GM23248 (cell line): ENCODE data around the gene C1orf52. TPM values are rescaled to one million over a fixed set of nuclear protein-coding genes. Genes with fewer than 3 reads are reported as not detected.

ENCODE experiments used
- DNase-seq: peaks from one replicate; pipeline ENCODE4 v3.0.0-alpha.2; 2015
- H2AFZ ChIP-seq: fragments of 200-600 bp; sonication (generic); 2 replicates; pipeline ENCODE4 v1.6.1; 2016; ENCODE audit warnings: antibody characterized with exemption
- H3F3A ChIP-seq: fragments of 200-600 bp; sonication (generic); 2 replicates; pipeline ENCODE4 v1.6.1; 2016; ENCODE audit warnings: mild to moderate bottlenecking, antibody characterized with exemption, mixed run types; ENCODE audit not compliant: insufficient read depth
- H3K27ac ChIP-seq: fragments of 200-600 bp; sonication (generic); 2 replicates; pipeline ENCODE4 v1.5.1; 2016; ENCODE audit warnings: mild to moderate bottlenecking
- H3K27me3 ChIP-seq: fragments of 200-600 bp; sonication (generic); replicated peaks from 2 replicates; pipeline ENCODE4 v1.6.1; 2016; ENCODE audit warnings: mild to moderate bottlenecking; ENCODE audit not compliant: insufficient read depth
- H3K36me3 ChIP-seq: fragments of 200-600 bp; sonication (generic); 2 replicates; pipeline ENCODE4 v1.6.1; 2016; ENCODE audit warnings: low read depth, mild to moderate bottlenecking
- H3K4me1 ChIP-seq: fragments of 200-600 bp; sonication (generic); 2 replicates; pipeline ENCODE4 v1.6.1; 2016; ENCODE audit warnings: mild to moderate bottlenecking; ENCODE audit not compliant: insufficient read depth
- H3K4me2 ChIP-seq: fragments of 200-600 bp; sonication (generic); one replicate; pipeline ENCODE4 v1.6.1; 2016; ENCODE audit warnings: mild to moderate bottlenecking; ENCODE audit not compliant: unreplicated experiment
- H3K4me3 ChIP-seq: fragments of 200-600 bp; sonication (generic); 2 replicates; pipeline ENCODE4 v1.5.1; 2016; ENCODE audit warnings: mild to moderate bottlenecking
- H3K79me2 ChIP-seq: fragments of 200-600 bp; sonication (generic); 2 replicates; pipeline ENCODE4 v1.6.1; 2016; ENCODE audit warnings: mild to moderate bottlenecking; ENCODE audit not compliant: insufficient read depth
- H3K9ac ChIP-seq: fragments of 200-600 bp; sonication (generic); 2 replicates; pipeline ENCODE4 v1.6.1; 2016; ENCODE audit warnings: mild to moderate bottlenecking
- H3K9me2 ChIP-seq: fragments of 200-600 bp; sonication (generic); 2 replicates; pipeline ENCODE4 v1.6.1; 2016; ENCODE audit warnings: mixed run types, mild to moderate bottlenecking, moderate library complexity; ENCODE audit not compliant: insufficient read depth
- H3K9me3 ChIP-seq: fragments of 200-600 bp; sonication (generic); one replicate; pipeline ENCODE4 v1.6.1; 2017; ENCODE audit warnings: low read depth
- H4K20me1 ChIP-seq: fragments of 200-600 bp; sonication (generic); 2 replicates; pipeline ENCODE4 v1.6.0; 2016; ENCODE audit not compliant: insufficient read depth
- EZH2 ChIP-seq: fragments of 200-600 bp; sonication (generic); IDR thresholded peaks from 2 replicates; pipeline ENCODE4 v1.6.1; 2018; ENCODE audit warnings: antibody characterized with exemption, mild to moderate bottlenecking; ENCODE audit not compliant: insufficient read depth, poor library complexity, severe bottlenecking
- EZH2phosphoT487 ChIP-seq: fragments of 200-600 bp; sonication (generic); IDR thresholded peaks from 2 replicates; pipeline ENCODE4 v1.6.1; 2018; ENCODE audit warnings: antibody characterized with exemption, moderate library complexity, mild to moderate bottlenecking, low read depth; ENCODE audit not compliant: insufficient read depth
- WGBS, 2 experiments: methylation state at CpG; one replicate each; pipeline ENCODE4 v1.1.6; 2015 to 2017; ENCODE audit warnings: low lambda C conversion rate in 2 of 2, low coverage in 1 of 2; ENCODE audit errors: missing lambda C conversion rate in 2 of 2; 5-methylcytosine and 5-hydroxymethylcytosine counted together
- in situ Hi-C: fragments of 300-500 bp; cut with MboI; formaldehyde crosslinking; loops from 2 replicates; pipeline ENCODE4 v1.15.0; 2020
- polyA plus RNA-seq: library from polyadenylated mRNA; unstranded; fragments of >200 nt; fragmentation: Nextera tagmentation; extraction: Ambion mirVana; gene quantifications from 2 replicates; pipeline ENCODE4 v1.2.1, GENCODE V29; 2016
- total RNA-seq: library from RNA; depleted of rRNA; stranded (reverse); fragments of >200 nt; shearing (Covaris generic); gene quantifications from 2 replicates; pipeline ENCODE4 v1.2.3, GENCODE V29; 2014

The C1orf52 gene
- total and polyA plus RNA-seq, 2 experiments from 2014 or later, result 26.7 to 72.4 TPM

DNA sequence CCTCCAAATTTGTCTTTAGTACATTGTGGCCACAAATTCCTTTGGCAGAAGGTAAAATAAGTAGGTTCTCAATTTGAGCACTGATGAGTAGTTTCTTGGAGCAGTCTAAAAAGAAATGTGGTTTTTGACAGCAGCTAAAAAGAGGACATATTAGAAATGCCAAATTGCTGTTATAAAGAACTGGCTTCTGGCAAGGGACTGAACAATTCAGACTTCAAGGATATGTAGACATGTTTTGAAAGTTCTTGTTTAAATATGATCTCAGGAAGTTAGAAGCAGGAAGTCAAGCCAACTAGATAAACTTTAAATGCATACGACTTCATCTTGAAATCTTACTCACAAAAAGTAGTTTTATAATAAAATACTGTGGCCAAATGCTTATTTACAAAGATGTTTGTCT is 18.8 kb downstream of the C1orf52 start:
- 14 to 16% methylated on average over 1 of the region's 1 CpG for WGBS, 2 experiments
- DNase-seq, result no peak
- peak overlapping the region; percentile 20; the same call in 1 of the 2 replicates for H3K9ac ChIP-seq
- in situ Hi-C loops, result no loop called here
- H3K27ac ChIP-seq, result no peak overlapping the region; the same call in 1 of the 2 replicates
- H2AFZ ChIP-seq, result peak overlapping the region; percentile 85
- TF ChIP-seq EZH2 (no peak), EZH2phosphoT487 (no peak)
- no peaks in the 10 kb centered on the region; the same call in 1 of the 2 replicates for H3K27me3 ChIP-seq
- H3K4me1 ChIP-seq, result peaks cover 36% of the 10 kb centered on the region
- H4K20me1 ChIP-seq, result no peaks in the 10 kb centered on the region
- peaks cover 32% of the 10 kb centered on the region for H3F3A ChIP-seq
- H3K9me3 ChIP-seq, result no peaks in the 10 kb centered on the region
- no peak overlapping the region for H3K4me3 ChIP-seq
- no peaks in the 10 kb centered on the region for H3K79me2 ChIP-seq
- no peak overlapping the region for H3K4me2 ChIP-seq
- no peaks in the 10 kb centered on the region for H3K36me3 ChIP-seq
- no peaks in the 10 kb centered on the region for H3K9me2 ChIP-seq

DNA sequence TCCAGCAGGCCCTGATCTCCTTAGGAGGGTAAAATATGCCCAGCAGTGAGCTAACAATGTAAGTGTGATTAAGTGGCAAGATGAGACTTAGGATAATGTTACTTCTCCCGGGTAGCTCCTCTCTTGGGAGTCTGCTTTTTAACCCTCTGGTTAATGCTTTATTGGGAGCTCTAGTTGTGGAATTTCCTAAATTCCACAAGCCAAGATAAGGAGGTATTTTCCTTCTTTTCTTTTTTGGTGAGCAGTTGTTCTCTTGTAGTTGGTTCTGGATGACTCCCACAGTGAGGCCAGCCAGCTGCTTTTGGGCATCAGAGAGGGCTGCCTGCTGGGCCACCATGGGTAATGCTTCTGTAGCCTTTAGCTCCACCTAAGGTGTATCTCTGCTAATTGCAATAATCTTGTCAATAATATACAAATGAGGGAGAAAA is 19.3 kb downstream of the C1orf52 start:
- no peaks in the 10 kb centered on the region; the same call in 1 of the 2 replicates for H3K27me3 ChIP-seq
- no peaks in the 10 kb centered on the region for H3K36me3 ChIP-seq
- no peak overlapping the region for H3K4me3 ChIP-seq
- H3K9me2 ChIP-seq, result no peaks in the 10 kb centered on the region
- no peak overlapping the region for H3K4me2 ChIP-seq
- peaks cover 27% of the 10 kb centered on the region for H3F3A ChIP-seq
- H3K4me1 ChIP-seq, result peaks cover 31% of the 10 kb centered on the region
- TF ChIP-seq EZH2 (no peak), EZH2phosphoT487 (no peak)
- peak overlapping the region; percentile 20; the same call in 1 of the 2 replicates for H3K9ac ChIP-seq
- peak overlapping the region; percentile 85 for H2AFZ ChIP-seq
- in situ Hi-C loops, result no loop called here
- H4K20me1 ChIP-seq, result no peaks in the 10 kb centered on the region
- DNase-seq, result peak; percentile 57
- H3K27ac ChIP-seq, result no peak overlapping the region
- H3K79me2 ChIP-seq, result no peaks in the 10 kb centered on the region
- H3K9me3 ChIP-seq, result no peaks in the 10 kb centered on the region
- WGBS, 2 experiments, result 8 to 9% methylated on average over 1 of the region's 1 CpG

DNA sequence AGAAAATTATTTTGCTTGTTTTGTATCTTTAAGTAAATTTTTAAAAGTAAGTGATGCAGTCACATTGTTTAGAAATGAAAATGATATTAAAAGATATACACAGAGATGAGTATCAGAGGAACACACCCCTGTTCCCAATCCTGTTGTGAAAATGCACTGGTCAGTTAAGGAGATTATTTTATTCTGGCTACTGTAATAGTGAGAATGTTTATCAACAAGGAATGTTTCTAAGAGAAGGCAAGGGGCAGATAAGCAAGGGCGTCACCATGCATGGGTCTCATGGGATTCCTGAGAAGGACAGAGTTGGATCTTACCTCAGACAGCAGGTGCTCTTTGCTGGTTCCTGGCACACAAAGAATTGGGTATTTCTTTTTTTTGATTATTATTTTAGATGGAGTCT is 21.8 kb downstream of the C1orf52 start:
- H4K20me1 ChIP-seq, result no peaks in the 10 kb centered on the region
- H3K4me2 ChIP-seq, result no peak overlapping the region
- no peaks in the 10 kb centered on the region for H3K9me2 ChIP-seq
- no peak overlapping the region for H3K4me3 ChIP-seq
- H3K4me1 ChIP-seq, result peaks cover 12% of the 10 kb centered on the region
- no peak for DNase-seq
- peaks cover 13% of the 10 kb centered on the region for H3F3A ChIP-seq
- H3K27me3 ChIP-seq, result no peaks in the 10 kb centered on the region; the same call in 1 of the 2 replicates
- H2AFZ ChIP-seq, result no peak overlapping the region
- in situ Hi-C loops, result loop anchor here (5.0 kb wide), 1 partner anchor 130 kb away; no protein-coding TSS in a partner anchor
- H3K9me3 ChIP-seq, result no peaks in the 10 kb centered on the region
- H3K9ac ChIP-seq, result no peak overlapping the region
- no peak overlapping the region for H3K27ac ChIP-seq
- no peaks in the 10 kb centered on the region for H3K79me2 ChIP-seq
- no peak for TF ChIP-seq EZH2phosphoT487
- TF ChIP-seq EZH2, result no peak
- 89 to 93% methylated on average over 1 of the region's 1 CpG for WGBS, 2 experiments
- no peaks in the 10 kb centered on the region for H3K36me3 ChIP-seq

DNA sequence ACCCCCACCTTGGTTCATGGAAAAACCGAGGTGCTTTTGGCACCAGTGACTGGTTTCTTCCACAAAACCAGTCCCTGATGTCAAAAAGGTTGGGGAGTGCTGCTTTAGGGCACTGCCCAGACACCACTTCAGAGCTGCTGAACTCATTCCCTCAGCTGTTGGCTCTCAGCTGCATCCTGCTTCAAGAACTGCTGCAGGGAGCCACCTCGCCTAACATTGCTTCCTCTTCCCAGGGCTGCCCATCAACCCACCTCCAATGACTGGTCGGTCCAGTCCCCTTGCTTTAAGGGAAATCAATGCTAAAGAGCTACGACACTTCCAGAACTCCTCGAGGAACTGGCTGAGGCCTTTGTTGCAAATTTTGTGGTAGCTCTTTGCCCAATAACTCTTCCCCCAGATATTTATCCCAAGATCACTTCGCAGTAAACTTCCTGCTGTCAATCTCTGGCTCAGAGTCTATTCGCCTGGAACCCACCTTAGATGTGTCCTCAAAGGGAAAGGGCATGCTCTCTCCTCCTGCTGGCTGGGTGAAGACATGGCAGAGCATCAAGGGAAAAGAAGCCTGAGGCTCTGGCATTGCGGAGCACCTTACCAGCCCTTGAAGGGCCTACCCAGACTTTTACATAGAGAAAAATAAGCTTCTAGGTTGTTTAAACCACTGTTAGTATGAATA is 29.0 kb downstream of the C1orf52 start:
- Histone ChIP-seq H3K27ac (no peak overlapping the region), H3K4me2 (no peak overlapping the region), H3K9me2 (no peaks in the 10 kb centered on the region), H3K9me3 (no peaks in the 10 kb centered on the region), H3K9ac (no peak overlapping the region), H3F3A (0 out of 2 replicates have a peak, but pooled peaks cover 4% of the 10 kb centered on the region), H4K20me1 (no peaks in the 10 kb centered on the region), H3K36me3 (no peaks in the 10 kb centered on the region), H3K27me3 (no peaks in the 10 kb centered on the region), H3K4me1 (peaks cover 9% of the 10 kb centered on the region), H2AFZ (no peak overlapping the region), H3K4me3 (no peak overlapping the region), H3K79me2 (no peaks in the 10 kb centered on the region)
- in situ Hi-C loops, result no loop called here
- TF ChIP-seq EZH2 (no peak), EZH2phosphoT487 (no peak)
- 81 to 83% methylated on average over 8 of the region's 8 CpGs for WGBS, 2 experiments
- peak; percentile 11 for DNase-seq
